HT1080 (cell line): Measurements from ENCODE around the gene PDE9A. TPM values are rescaled to one million over a fixed set of nuclear protein-coding genes. Genes with fewer than 3 reads are reported as not detected.

Source experiments
- DNase-seq: peaks from one replicate; pipeline ENCODE4 v3.0.0-alpha.2; 2015; ENCODE audit warnings: low read depth
- total RNA-seq: library from RNA; depleted of rRNA; stranded (reverse); fragments of >200 nt; shearing (Covaris generic); gene quantifications from 2 replicates; pipeline ENCODE4 v1.2.3, GENCODE V29; 2014

PDE9A gene
- total RNA-seq, 1 experiment from 2014 or later = 0.02 TPM

- no peak for DNase-seq
Measured at GRCh38 chr21:42641311-42642218, 11.9 kb upstream of the PDE9A start.

DNA sequence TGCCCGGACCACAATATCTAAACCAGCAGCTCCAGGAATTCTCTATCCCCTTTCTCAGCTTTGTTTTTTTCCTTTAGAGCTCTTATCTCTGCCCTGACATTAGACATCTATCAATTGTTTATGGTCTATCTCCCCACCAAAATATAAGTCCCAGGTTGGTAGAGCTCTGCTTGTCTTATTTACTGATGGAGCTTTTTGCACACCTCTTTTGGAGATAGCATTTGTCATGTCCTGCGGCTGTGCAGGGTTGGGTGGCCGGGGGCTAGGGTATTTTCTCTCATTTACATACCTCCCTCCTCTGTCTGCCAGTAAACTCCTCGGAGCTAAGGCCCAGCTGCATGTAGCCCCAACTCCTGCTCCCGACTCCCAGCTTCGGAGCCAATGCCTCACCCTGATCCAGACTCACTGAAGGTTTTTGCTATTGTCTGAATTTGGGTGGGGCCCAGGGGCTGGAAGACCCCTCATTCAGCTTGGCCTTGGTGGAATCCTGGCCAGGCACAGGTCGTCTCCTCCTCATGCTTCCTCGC lies 11.1 kb upstream of the PDE9A start:
- no peak for DNase-seq

DNA sequence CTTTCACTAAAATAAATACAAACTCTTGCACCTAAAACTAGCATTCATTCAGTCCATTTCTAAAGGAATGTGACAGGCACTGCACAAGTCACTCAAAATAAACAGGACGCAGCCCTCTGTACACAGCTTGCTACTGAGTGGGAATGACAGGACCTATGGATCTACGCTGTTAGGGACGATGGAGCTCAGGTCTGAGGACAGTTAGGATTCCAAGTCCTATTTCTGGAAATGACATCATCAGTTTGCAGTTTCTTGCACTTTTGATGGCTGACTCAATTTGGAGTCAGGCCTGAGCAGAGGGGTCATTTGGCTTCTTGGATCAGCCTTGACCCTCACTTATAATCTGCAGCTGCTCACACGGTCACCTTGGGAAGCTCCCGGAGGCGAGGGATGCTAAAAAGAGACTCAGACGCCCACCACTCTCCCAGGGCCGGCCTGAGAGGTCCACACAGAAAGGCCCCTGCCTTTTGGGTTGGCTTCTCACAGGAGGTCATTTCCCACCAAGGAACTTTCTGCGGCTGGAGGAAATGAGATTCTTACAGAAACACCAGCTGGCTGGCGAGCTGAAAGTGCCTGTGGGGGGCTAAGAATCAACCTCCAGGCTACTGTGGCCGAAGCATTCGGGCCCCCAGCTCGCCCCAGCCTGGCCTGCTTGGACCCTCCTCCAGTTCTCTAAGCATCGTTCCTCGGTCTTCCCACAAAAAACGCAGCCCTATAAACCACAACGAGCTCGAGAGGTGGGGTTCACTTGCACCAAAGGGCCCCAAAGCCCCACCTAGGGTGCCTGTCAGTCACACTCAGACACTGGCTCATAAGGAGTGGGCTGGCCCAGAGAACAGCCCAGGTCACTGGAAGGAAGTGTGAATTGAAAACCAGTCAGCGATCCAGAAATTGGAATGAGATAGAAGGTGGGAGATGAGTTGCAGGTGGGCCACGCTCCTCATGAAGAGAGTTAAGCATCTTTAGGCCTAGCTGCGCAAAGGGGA lies 8.9 kb upstream of the PDE9A start:
- DNase-seq = no peak

DNA sequence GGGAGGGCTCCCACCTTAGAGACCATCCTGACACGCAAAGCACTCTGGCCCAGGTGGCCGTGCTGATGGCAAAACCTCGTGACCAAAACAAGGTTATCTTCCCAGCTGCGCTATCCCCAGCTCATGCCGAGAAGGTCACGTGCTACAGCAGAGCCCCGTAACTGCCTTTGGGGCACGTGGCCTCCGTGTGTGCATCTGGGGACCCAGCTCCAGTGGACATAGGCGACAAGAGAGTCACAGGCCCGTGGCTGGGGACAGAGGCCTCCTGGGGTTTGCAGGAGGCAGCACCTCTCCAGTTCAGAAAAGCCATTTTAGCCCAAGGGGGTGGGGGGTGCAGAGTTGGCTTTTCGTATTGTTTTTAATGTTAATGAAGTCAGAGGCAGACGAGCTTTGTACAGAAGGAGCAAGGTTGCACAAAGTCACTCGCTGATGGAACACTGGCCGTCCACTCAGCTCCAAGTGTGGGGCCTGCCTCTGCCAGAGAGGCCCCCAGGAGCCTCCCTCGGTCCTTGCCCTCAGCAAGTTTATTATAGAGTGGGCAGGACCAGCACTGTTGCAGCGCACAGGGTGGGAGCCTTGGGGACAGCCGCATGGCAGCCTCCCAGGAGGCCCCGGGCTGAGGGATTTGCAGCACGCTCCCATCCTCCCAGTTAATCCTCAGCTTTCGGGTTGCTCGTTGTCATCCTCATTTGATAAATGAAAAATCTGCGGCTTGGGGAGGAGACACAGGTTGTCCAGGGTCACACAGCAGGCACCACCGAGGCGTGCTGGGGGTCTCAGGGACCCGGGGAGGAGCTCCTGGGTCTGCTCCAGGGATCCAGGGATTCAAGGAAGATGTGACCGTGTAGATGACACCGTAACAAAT lies 8.0 kb upstream of the PDE9A start:
- DNase-seq = no peak

GRCh38 chr21:42646076-42646825 lies 7.2 kb upstream of the PDE9A start:
- no peak for DNase-seq

GRCh38 chr21:42646836-42647235 lies 6.6 kb upstream of the PDE9A start:
- no peak for DNase-seq

- DNase-seq = no peak
Measured at GRCh38 chr21:42648606-42649005, 4.8 kb upstream of the PDE9A start.

GRCh38 chr21:42649122-42650032 lies 4.0 kb upstream of the PDE9A start:
- no peak for DNase-seq

DNA sequence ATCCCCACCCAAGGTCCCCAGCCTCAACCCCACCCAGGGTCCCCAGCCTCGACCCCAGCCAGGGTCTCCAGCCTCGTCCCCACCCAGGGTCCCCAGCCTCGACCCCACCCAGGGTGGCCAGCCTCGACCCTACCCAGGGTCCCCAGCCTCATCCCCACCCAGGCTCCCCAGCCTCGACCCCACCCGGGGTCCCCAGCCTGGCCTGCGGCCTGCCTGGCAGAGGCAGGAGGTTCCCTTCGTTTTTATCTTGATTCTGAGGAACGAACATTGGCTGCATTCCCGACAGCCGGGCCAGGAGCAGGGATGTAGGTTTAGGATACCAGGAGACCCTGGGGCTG lies 3.4 kb upstream of the PDE9A start:
- no peak for DNase-seq

- DNase-seq = no peak
Measured at GRCh38 chr21:42650441-42651421, 2.7 kb upstream of the PDE9A start.

GRCh38 chr21:42651515-42652401 lies 1.7 kb upstream of the PDE9A start:
- no peak for DNase-seq

GRCh38 chr21:42652527-42653230 lies 742 bp upstream of the PDE9A start:
- DNase-seq = no peak

- DNase-seq = no peak
Measured at GRCh38 chr21:42654179-42654912, 925 bp downstream of the PDE9A start.

DNA sequence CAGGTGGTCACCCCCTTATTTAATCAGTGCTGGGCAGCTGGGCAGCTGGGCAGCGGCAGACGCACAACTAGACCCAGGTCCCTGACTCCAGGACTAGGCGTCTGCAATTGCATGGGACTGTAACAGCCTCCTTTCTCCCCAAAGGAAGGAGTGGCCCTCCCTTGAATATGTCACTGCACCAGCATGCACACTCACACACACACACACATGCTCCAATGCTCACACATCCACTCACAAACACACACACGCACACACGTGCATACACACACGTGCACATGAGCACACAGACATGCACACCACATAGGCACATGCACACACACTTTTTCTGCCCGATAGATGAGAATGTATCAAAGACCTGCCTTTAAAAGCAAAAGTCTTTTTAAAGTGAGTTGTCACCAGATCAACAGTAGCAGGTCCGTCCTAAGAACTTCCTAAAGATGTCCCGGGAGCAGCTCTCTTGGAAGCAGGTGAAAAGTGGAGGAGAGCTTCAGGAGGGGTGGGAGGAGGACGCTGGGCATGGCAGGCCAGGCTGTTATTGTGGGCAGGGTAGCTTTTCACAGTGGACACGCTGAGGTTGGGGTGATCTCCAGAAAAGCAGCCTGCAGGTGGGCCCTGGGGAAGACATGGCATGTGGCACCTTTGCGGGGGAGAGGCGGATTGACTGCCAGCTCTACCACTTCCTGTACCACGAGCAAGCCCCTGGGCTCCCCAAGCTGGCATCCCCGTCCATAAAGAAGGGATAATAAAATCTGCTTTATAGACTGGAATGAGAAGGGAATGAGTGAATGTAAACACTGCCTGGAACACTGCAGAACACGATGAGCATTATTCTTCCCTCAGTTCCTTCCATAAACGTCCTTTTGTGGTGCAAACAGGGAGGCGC lies 1.7 kb downstream of the PDE9A start:
- DNase-seq = no peak
